T-cell (primary cell): ENCODE data around the gene FRMD3. TPM values are rescaled to one million over a fixed set of nuclear protein-coding genes. Genes with fewer than 3 reads are reported as not detected.

Experiments
- ATAC-seq, 4 experiments: fragments of 200-7000 bp in 3 of 4; fragments of 150-1000 bp in 1 of 4; cut with Tn5 transposase; replicated peaks in 1 of 4; 1 replicate in 3 of 4; 2 replicates in 1 of 4; pipeline ENCODE4 v1.10.0; 2021; ENCODE audit warnings: moderate library complexity in 3 of 4, mild to moderate bottlenecking in 2 of 4, moderate number of reproducible peaks in 1 of 4
- CTCF ChIA-PET, 2 donors: fragments of 300-600 bp; sonication (Branson Sonifier 250); formaldehyde crosslinking; loops; one replicate each; lab custom pipeline; 2022; ENCODE audit warnings: antibody characterized with exemption in 2 of 2; lab: Charles Lee
- POLR2A ChIA-PET, 2 donors: fragments of 300-600 bp; sonication (Branson Sonifier 250); formaldehyde crosslinking; loops; one replicate each; lab custom pipeline; 2022; ENCODE audit warnings: antibody characterized with exemption in 2 of 2; lab: Charles Lee
- DNase-seq, 35 experiments: peaks; one replicate each; pipeline versions ENCODE4 v3.0.0 to v3.0.0-alpha.2; 2013 to 2023
- H3K27ac ChIP-seq: one replicate; pipeline ENCODE4 v1.5.1; 2013; ENCODE audit warnings: low read length
- H3K27me3 ChIP-seq, 2 experiments: replicated peaks in 1 of 2; 1 replicate in 1 of 2; 2 replicates in 1 of 2; pipeline versions ENCODE4 v1.6.1 to v1.7.0; 2013; ENCODE audit warnings: low read length in 1 of 2, mixed read lengths in 1 of 2; ENCODE audit not compliant: control insufficient read depth in 2 of 2, insufficient read depth in 2 of 2; ENCODE audit errors: extremely low read depth in 1 of 2
- H3K36me3 ChIP-seq, 2 donors: 1 replicate in 1 of 2; 2 replicates in 1 of 2; pipeline versions ENCODE4 v1.6.1 to v1.7.0; 2013; ENCODE audit warnings: low read length in 1 of 2; ENCODE audit not compliant: control insufficient read depth in 2 of 2, insufficient read depth in 1 of 2; ENCODE audit errors: extremely low read depth in 1 of 2
- H3K4me1 ChIP-seq, 2 experiments: 1 replicate in 1 of 2; 2 replicates in 1 of 2; pipeline versions ENCODE4 v1.6.1 to v1.7.0; 2013; ENCODE audit warnings: low read length in 2 of 2, mixed read lengths in 1 of 2; ENCODE audit not compliant: insufficient read depth in 2 of 2, control insufficient read depth in 1 of 2; ENCODE audit errors: extremely low read depth in 1 of 2
- H3K4me3 ChIP-seq, 2 donors: 1 replicate in 1 of 2; 2 replicates in 1 of 2; pipeline versions ENCODE4 v1.5.1 to v1.7.0; 2013; ENCODE audit warnings: mild to moderate bottlenecking in 2 of 2, low read length in 1 of 2, moderate library complexity in 1 of 2; ENCODE audit not compliant: control insufficient read depth in 1 of 2; ENCODE audit errors: extremely low read depth in 1 of 2
- H3K9me3 ChIP-seq: 2 replicates; pipeline ENCODE4 v1.7.0; 2013
- H3K27ac Mint-ChIP-seq, 2 donors: one replicate each; pipeline ENCODE4 v1.8.0; 2020 to 2021; ENCODE audit warnings: mild to moderate bottlenecking in 2 of 2, mixed read lengths in 2 of 2
- H3K27me3 Mint-ChIP-seq, 2 donors: one replicate each; pipeline ENCODE4 v1.8.0; 2021 to 2022; ENCODE audit warnings: mixed read lengths in 2 of 2
- H3K36me3 Mint-ChIP-seq: one replicate; pipeline ENCODE4 v1.8.0; 2021; ENCODE audit warnings: mixed read lengths
- H3K4me1 Mint-ChIP-seq, 3 donors: one replicate each; pipeline ENCODE4 v1.8.0; 2020 to 2022; ENCODE audit warnings: mixed read lengths in 3 of 3, mild to moderate bottlenecking in 1 of 3
- H3K4me3 Mint-ChIP-seq, 3 donors: one replicate each; pipeline ENCODE4 v1.8.0; 2020 to 2022; ENCODE audit warnings: mild to moderate bottlenecking in 3 of 3, mixed read lengths in 3 of 3, moderate library complexity in 3 of 3
- H3K9me3 Mint-ChIP-seq, 3 donors: one replicate each; pipeline ENCODE4 v1.8.0; 2020 to 2022; ENCODE audit warnings: mixed read lengths in 3 of 3
- WGBS: methylation state at CpG from one replicate; pipeline ENCODE4 v1.1.5; 2013; ENCODE audit warnings: missing lambda C conversion rate; ENCODE audit not compliant: insufficient coverage; 5-methylcytosine and 5-hydroxymethylcytosine counted together
- total RNA-seq, 35 experiments: library from RNA in 6 of 35; stranded (reverse) in 6 of 35; fragments of 120-200 nt in 1 of 35; gene quantifications; one replicate each; pipeline versions ENCODE4 v1.2.1 to v1.2.4 and lab custom pipeline; 2013 to 2026

Gene FRMD3
- total RNA-seq, 5 donors from 2014 or later (not counting 1 experiment from before 2014, with no cell fraction given): 0.35 to 1.2 (median 0.55) TPM

DNA sequence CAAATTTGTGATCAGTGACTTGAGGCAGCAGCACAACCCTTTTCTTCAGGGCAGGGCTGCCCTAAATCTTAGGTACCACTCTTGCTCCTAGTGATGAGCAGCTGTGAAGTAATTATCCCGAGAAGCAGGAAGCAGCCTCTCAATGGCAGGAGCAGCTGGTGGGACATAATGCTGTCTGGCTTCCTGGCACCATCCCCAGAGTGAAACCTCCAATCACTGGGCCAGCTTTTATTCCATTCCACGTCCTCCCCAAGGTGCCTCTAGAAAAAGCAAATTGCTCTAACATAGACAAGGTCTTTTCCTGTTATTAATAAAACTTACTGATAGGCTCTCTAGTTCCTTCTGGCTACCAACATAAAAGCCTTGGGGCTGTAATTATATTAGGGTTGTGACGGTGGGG lies 154.0 kb downstream of the FRMD3 start:
- H3K36me3 ChIP-seq: no peaks in the 10 kb centered on the region
- no peak overlapping the region for H3K27ac ChIP-seq
- ATAC-seq: no peak
- H3K27me3 ChIP-seq: no peaks in the 10 kb centered on the region
- CTCF ChIA-PET: interaction anchor here in 1 of 2 donors (0.6 kb wide), 1 partner anchor 1059 kb away, joined by 10 read pairs; no protein-coding TSS in a partner anchor
- POLR2A ChIA-PET: no interaction called here
- H3K9me3 ChIP-seq: no peaks in the 10 kb centered on the region
- H3K36me3 Mint-ChIP-seq: peaks cover 5% of the 10 kb centered on the region
- no peak overlapping the region for H3K4me3 Mint-ChIP-seq
- 31% methylated on average over 1 of the region's 3 CpGs for WGBS
- no peaks in the 10 kb centered on the region for H3K4me1 Mint-ChIP-seq
- H3K27me3 Mint-ChIP-seq: no peaks in the 10 kb centered on the region
- H3K4me3 ChIP-seq: no peak overlapping the region
- H3K27ac Mint-ChIP-seq: no peak overlapping the region
- no peaks in the 10 kb centered on the region for H3K4me1 ChIP-seq
- H3K9me3 Mint-ChIP-seq: peaks cover 0 to 8% (median 5%) of the 10 kb centered on the region in 3 donors
- no peak for DNase-seq

DNA sequence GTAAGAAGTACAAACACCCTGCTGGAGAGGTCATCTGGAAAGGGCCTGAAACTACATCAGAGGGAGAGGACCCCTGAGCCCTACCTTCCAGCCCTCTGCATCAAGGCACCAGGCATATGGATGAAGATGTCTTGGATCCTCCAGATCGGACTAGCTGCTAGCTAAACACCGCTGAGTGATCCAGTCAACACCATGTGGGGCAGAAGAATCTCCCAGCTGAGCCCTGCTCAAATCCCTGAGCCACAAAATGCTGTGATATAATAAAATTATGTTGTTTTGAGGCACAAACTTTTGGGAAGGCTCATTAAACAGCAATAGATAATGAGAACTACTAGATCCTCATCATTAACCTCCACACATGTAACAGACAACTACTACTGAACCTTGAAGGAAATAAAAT lies 155.2 kb downstream of the FRMD3 start:
- WGBS: 100% methylated on average over 1 of the region's 2 CpGs
- Mint-ChIP-seq H3K9me3 (peaks cover 0 to 8% (median 5%) of the 10 kb centered on the region in 3 donors), H3K4me3 (no peak overlapping the region), H3K4me1 (no peaks in the 10 kb centered on the region), H3K27me3 (no peaks in the 10 kb centered on the region), H3K36me3 (peaks cover 5% of the 10 kb centered on the region), H3K27ac (no peak overlapping the region)
- DNase-seq (no peak), ATAC-seq (no peak)
- Histone ChIP-seq H3K4me1 (no peaks in the 10 kb centered on the region), H3K4me3 (no peak overlapping the region), H3K9me3 (no peaks in the 10 kb centered on the region), H3K27ac (no peak overlapping the region), H3K27me3 (no peaks in the 10 kb centered on the region), H3K36me3 (no peaks in the 10 kb centered on the region)
- ChIA-PET POLR2A (no interaction called here), CTCF (no interaction called here)

DNA sequence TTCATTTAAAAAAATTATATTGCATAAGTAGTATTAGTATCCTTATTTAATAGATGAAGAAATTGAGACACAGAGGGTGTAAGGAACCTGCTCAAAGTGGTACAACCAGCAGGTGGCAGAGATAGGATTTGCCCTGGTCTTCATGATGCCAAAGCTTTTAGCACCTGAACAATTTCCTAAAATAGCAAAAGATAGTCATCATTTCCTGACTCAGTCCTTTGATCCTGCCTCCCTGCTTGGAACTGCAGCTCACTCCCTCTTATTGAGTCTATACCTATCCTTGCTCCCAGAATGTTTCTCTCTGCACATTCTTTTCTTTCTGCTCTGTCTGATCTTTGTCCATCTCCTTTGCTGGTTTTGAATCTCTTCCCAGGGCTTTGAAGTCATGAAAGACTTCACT lies 155.8 kb downstream of the FRMD3 start:
- Histone ChIP-seq H3K4me1 (no peaks in the 10 kb centered on the region), H3K27me3 (no peaks in the 10 kb centered on the region), H3K9me3 (no peaks in the 10 kb centered on the region), H3K36me3 (no peaks in the 10 kb centered on the region), H3K4me3 (no peak overlapping the region), H3K27ac (no peak overlapping the region)
- ATAC-seq (no peak), DNase-seq (no peak)
- H3K27me3 Mint-ChIP-seq: no peaks in the 10 kb centered on the region
- H3K4me1 Mint-ChIP-seq: no peaks in the 10 kb centered on the region
- ChIA-PET CTCF (interaction anchor here in 1 of 2 donors (0.7 kb wide), 1 partner anchor 116 kb away, joined by 3 read pairs; no protein-coding TSS in a partner anchor), POLR2A (no interaction called here)
- H3K36me3 Mint-ChIP-seq: peaks cover 5% of the 10 kb centered on the region
- H3K9me3 Mint-ChIP-seq: peaks cover 0 to 8% (median 5%) of the 10 kb centered on the region in 3 donors
- H3K27ac Mint-ChIP-seq: no peak overlapping the region
- no peak overlapping the region for H3K4me3 Mint-ChIP-seq

DNA sequence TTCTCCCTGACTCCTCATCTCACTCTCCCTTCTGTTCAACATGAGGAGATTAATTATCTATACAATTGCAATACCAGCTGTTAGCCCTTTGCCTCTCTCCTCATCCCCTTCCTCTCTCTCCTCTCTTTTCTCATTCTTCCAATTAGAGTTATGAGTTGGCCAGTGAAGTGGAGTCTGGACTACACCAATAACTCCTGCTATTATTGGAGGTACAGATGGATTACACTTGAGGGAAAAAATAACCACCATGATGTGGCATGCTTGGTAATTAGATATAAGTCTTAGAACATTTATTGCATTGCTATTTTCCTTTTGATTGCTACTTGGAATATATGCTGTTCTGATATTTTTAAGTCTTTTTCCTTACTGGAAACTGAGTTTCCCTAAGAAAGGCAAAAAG lies 159.2 kb downstream of the FRMD3 start:
- ATAC-seq: no peak
- DNase-seq: no peak
- H3K9me3 ChIP-seq: no peaks in the 10 kb centered on the region
- Mint-ChIP-seq H3K27ac (no peak overlapping the region), H3K36me3 (peaks cover 5% of the 10 kb centered on the region), H3K27me3 (no peaks in the 10 kb centered on the region), H3K4me3 (no peak overlapping the region), H3K4me1 (no peaks in the 10 kb centered on the region), H3K9me3 (peaks cover 0 to 8% (median 5%) of the 10 kb centered on the region in 3 donors)
- ChIA-PET CTCF (no interaction called here), POLR2A (no interaction called here)
- H3K4me1 ChIP-seq: no peaks in the 10 kb centered on the region
- no peak overlapping the region for H3K27ac ChIP-seq
- no peak overlapping the region for H3K4me3 ChIP-seq
- no peaks in the 10 kb centered on the region for H3K36me3 ChIP-seq
- H3K27me3 ChIP-seq: no peaks in the 10 kb centered on the region

DNA sequence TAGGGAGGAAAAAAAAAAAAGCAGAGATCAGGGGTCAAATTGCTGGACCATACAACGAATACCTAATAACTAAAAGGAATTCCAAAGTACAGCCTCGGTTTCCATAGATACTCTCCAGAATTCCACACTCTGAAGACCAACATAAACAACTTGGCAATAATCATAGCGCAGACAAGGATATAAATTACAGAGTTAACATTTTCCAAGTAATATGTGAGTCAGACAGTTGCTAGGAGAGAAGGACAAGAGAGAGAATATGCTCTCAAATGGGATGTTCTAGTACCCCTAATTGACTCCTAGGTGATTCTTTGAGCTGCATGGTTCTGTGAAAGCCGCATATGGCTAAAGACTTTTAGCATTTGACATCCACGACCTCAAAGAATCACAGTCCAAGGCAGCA lies 165.2 kb downstream of the FRMD3 start:
- Histone ChIP-seq H3K36me3 (no peaks in the 10 kb centered on the region), H3K27me3 (no peaks in the 10 kb centered on the region), H3K9me3 (no peaks in the 10 kb centered on the region), H3K27ac (no peak overlapping the region), H3K4me1 (no peaks in the 10 kb centered on the region), H3K4me3 (no peak overlapping the region)
- H3K27me3 Mint-ChIP-seq: no peaks in the 10 kb centered on the region
- H3K36me3 Mint-ChIP-seq: peaks cover 7% of the 10 kb centered on the region
- no peak overlapping the region for H3K4me3 Mint-ChIP-seq
- ChIA-PET POLR2A (no interaction called here), CTCF (interaction anchor here in 1 of 2 donors (0.6 kb wide), 1 partner anchor 955 kb away, joined by 3 read pairs; no protein-coding TSS in a partner anchor)
- H3K4me1 Mint-ChIP-seq: no peaks in the 10 kb centered on the region
- DNase-seq (no peak), ATAC-seq (no peak)
- H3K9me3 Mint-ChIP-seq: no peaks in the 10 kb centered on the region
- WGBS: no CpG with 5 or more reads among the region's 5 CpGs
- no peak overlapping the region for H3K27ac Mint-ChIP-seq

DNA sequence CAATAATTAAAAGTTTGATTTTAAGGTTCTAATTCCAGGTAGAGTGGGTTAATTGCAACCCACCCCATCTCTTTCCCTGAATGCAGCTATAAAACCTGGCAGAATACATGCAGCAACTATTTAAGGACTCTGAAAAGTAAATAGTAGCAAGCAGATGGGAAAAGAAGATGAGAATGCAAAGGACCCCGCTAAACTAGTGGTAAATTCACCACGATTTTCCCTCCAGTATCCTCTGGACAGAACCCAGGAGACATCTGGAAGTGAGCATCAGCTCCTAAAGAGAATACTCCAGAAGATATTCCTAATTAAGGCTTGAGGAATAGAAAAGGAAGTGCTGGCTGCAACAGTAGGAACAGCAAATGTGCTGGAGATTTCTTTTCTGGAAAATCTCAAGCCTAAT lies 170.9 kb downstream of the FRMD3 start:
- H3K9me3 Mint-ChIP-seq: no peaks in the 10 kb centered on the region
- POLR2A ChIA-PET: interaction anchor here in 1 of 2 donors (0.7 kb wide), 1 partner anchor 659 kb away, joined by 3 read pairs; no protein-coding TSS in a partner anchor
- CTCF ChIA-PET: interaction anchor here in 1 of 2 donors (0.6 kb wide), 1 partner anchor 1020 kb away, joined by 3 read pairs; no protein-coding TSS in a partner anchor
- no peak overlapping the region for H3K4me3 ChIP-seq
- no peaks in the 10 kb centered on the region for H3K36me3 ChIP-seq
- H3K27me3 ChIP-seq: peaks cover 0 to 2% of the 10 kb centered on the region in 2 experiments
- H3K4me3 Mint-ChIP-seq: no peak overlapping the region
- no peaks in the 10 kb centered on the region for H3K27me3 Mint-ChIP-seq
- no peak overlapping the region for H3K27ac ChIP-seq
- no peaks in the 10 kb centered on the region for H3K9me3 ChIP-seq
- H3K4me1 Mint-ChIP-seq: no peaks in the 10 kb centered on the region
- H3K4me1 ChIP-seq: no peaks in the 10 kb centered on the region
- WGBS: no CpG with 5 or more reads among the region's 2 CpGs
- ATAC-seq: no peak
- DNase-seq: no peak
- no peak overlapping the region for H3K27ac Mint-ChIP-seq
- H3K36me3 Mint-ChIP-seq: peaks cover 7% of the 10 kb centered on the region
